Measurements from ENCODE around the gene ELAC2. TPM values are rescaled to one million over a fixed set of nuclear protein-coding genes. Genes with fewer than 3 reads are reported as not detected.

Gene ELAC2
- total and polyA plus RNA-seq, 2 donors (not counting 1 experiment from before 2014, with no cell fraction given), result 36.9 to 47.2 TPM

DNA sequence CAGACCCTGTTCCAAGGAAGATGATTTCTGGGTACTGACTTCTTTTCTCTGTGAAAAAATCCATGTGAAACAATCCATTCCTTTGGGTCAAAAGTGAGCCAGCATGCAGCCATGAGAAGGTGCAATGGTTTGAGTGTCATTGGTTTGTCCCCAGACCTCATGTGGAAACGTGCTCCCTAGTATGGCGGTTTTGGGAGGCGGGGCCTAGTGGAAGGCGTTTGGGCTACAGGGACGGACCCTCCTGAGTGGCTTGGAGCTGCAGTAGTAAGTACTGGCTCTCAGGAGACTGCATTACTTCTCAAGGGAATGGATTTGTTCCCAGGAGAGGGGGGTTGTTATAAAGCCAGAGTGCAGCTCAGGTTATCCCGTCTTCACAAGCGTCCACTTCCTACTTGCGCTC lies 19.4 kb downstream of the ELAC2 start:
- Histone ChIP-seq H3K4me1 (ENCODE audit: control insufficient read depth, extremely low read depth, insufficient read depth, low read length) (no peaks in the 10 kb centered on the region), H3K79me2 (ENCODE audit: control insufficient read depth, insufficient read depth, low read length) (no peaks in the 10 kb centered on the region), H3K9me3 (ENCODE audit: control insufficient read depth, insufficient read depth, low read depth, low read length) (no peaks in the 10 kb centered on the region), H3K9ac (ENCODE audit: insufficient read depth, low read length) (no peak overlapping the region), H3K27ac (ENCODE audit: insufficient read depth, low read length) (no peak overlapping the region), H4K20me1 (ENCODE audit: control insufficient read depth, extremely low read depth, insufficient read depth, low read length) (no peaks in the 10 kb centered on the region), H3K36me3 (ENCODE audit: control insufficient read depth, insufficient read depth, low read length) (peaks cover 37% of the 10 kb centered on the region), H3K27me3 (ENCODE audit: control insufficient read depth, insufficient read depth, low read length) (no peaks in the 10 kb centered on the region), H3K4me2 (ENCODE audit: extremely low read depth, insufficient read depth, low read length) (no peak overlapping the region), H3K4me3 (replicated peaks in 1 of 4; ENCODE audit: control extremely low read depth in 1 of 4, insufficient read depth in 1 of 4, low read depth in 3 of 4, low read length in 4 of 4) (no peak overlapping the region), H2AFZ (ENCODE audit: low read length) (no peak overlapping the region)
- TF ChIP-seq CTCF (conservative IDR thresholded peaks at IDR 0.05 in 1 of 2, IDR thresholded peaks at IDR 0.05 in 1 of 2; ENCODE audit: low read depth in 1 of 2, low read length in 2 of 2), result no peak
- TF ChIP-seq EZH2 (IDR thresholded peaks at IDR 0.05; ENCODE audit: low read length, missing control alignments), result no peak
- no peak for DNase-seq (ENCODE audit: low read depth in 2 of 2)

GRCh38 chr17:12996941-12997340 lies 20.9 kb downstream of the ELAC2 start:
- H3K9ac ChIP-seq (ENCODE audit: insufficient read depth, low read length), result no peak overlapping the region
- H3K27ac ChIP-seq (ENCODE audit: insufficient read depth, low read length), result no peak overlapping the region
- no peak overlapping the region for H3K4me3 ChIP-seq (replicated peaks in 1 of 4; ENCODE audit: control extremely low read depth in 1 of 4, insufficient read depth in 1 of 4, low read depth in 3 of 4, low read length in 4 of 4)
- no peaks in the 10 kb centered on the region for H3K4me1 ChIP-seq (ENCODE audit: control insufficient read depth, extremely low read depth, insufficient read depth, low read length)
- no peak overlapping the region for H2AFZ ChIP-seq (ENCODE audit: low read length)
- H3K36me3 ChIP-seq (ENCODE audit: control insufficient read depth, insufficient read depth, low read length), result peaks cover 33% of the 10 kb centered on the region
- H3K27me3 ChIP-seq (ENCODE audit: control insufficient read depth, insufficient read depth, low read length), result no peaks in the 10 kb centered on the region
- no peak overlapping the region for H3K4me2 ChIP-seq (ENCODE audit: extremely low read depth, insufficient read depth, low read length)
- no peaks in the 10 kb centered on the region for H4K20me1 ChIP-seq (ENCODE audit: control insufficient read depth, extremely low read depth, insufficient read depth, low read length)
- DNase-seq (ENCODE audit: low read depth in 2 of 2), result no peak
- TF ChIP-seq CTCF (conservative IDR thresholded peaks at IDR 0.05 in 1 of 2, IDR thresholded peaks at IDR 0.05 in 1 of 2; ENCODE audit: low read depth in 1 of 2, low read length in 2 of 2), result no peak
- no peak for TF ChIP-seq EZH2 (IDR thresholded peaks at IDR 0.05; ENCODE audit: low read length, missing control alignments)
- H3K9me3 ChIP-seq (ENCODE audit: control insufficient read depth, insufficient read depth, low read depth, low read length), result no peaks in the 10 kb centered on the region
- no peaks in the 10 kb centered on the region for H3K79me2 ChIP-seq (ENCODE audit: control insufficient read depth, insufficient read depth, low read length)

- H3K4me3 ChIP-seq (replicated peaks in 1 of 4; ENCODE audit: control extremely low read depth in 1 of 4, insufficient read depth in 1 of 4, low read depth in 3 of 4, low read length in 4 of 4), result no peak overlapping the region
- H3K27me3 ChIP-seq (ENCODE audit: control insufficient read depth, insufficient read depth, low read length), result no peaks in the 10 kb centered on the region
- H2AFZ ChIP-seq (ENCODE audit: low read length), result no peak overlapping the region
- H4K20me1 ChIP-seq (ENCODE audit: control insufficient read depth, extremely low read depth, insufficient read depth, low read length), result no peaks in the 10 kb centered on the region
- DNase-seq (ENCODE audit: low read depth in 2 of 2), result no peak
- H3K9me3 ChIP-seq (ENCODE audit: control insufficient read depth, insufficient read depth, low read depth, low read length), result no peaks in the 10 kb centered on the region
- no peaks in the 10 kb centered on the region for H3K4me1 ChIP-seq (ENCODE audit: control insufficient read depth, extremely low read depth, insufficient read depth, low read length)
- no peaks in the 10 kb centered on the region for H3K79me2 ChIP-seq (ENCODE audit: control insufficient read depth, insufficient read depth, low read length)
- H3K27ac ChIP-seq (ENCODE audit: insufficient read depth, low read length), result no peak overlapping the region
- H3K9ac ChIP-seq (ENCODE audit: insufficient read depth, low read length), result no peak overlapping the region
- H3K4me2 ChIP-seq (ENCODE audit: extremely low read depth, insufficient read depth, low read length), result no peak overlapping the region
- peaks cover 34% of the 10 kb centered on the region for H3K36me3 ChIP-seq (ENCODE audit: control insufficient read depth, insufficient read depth, low read length)
- TF ChIP-seq CTCF (conservative IDR thresholded peaks at IDR 0.05 in 1 of 2, IDR thresholded peaks at IDR 0.05 in 1 of 2; ENCODE audit: low read depth in 1 of 2, low read length in 2 of 2) (no peak), EZH2 (IDR thresholded peaks at IDR 0.05; ENCODE audit: low read length, missing control alignments) (no peak)
Measured at GRCh38 chr17:12996357-12996756, 21.5 kb downstream of the ELAC2 start.

Measured in fibroblast of lung (primary cell).